ENCODE data around the gene ZNF358.

ZNF358 gene

GRCh38 chr19:7519361-7520130 lies 3.6 kb downstream of the ZNF358 start:
- no peak for DNase-seq

DNA sequence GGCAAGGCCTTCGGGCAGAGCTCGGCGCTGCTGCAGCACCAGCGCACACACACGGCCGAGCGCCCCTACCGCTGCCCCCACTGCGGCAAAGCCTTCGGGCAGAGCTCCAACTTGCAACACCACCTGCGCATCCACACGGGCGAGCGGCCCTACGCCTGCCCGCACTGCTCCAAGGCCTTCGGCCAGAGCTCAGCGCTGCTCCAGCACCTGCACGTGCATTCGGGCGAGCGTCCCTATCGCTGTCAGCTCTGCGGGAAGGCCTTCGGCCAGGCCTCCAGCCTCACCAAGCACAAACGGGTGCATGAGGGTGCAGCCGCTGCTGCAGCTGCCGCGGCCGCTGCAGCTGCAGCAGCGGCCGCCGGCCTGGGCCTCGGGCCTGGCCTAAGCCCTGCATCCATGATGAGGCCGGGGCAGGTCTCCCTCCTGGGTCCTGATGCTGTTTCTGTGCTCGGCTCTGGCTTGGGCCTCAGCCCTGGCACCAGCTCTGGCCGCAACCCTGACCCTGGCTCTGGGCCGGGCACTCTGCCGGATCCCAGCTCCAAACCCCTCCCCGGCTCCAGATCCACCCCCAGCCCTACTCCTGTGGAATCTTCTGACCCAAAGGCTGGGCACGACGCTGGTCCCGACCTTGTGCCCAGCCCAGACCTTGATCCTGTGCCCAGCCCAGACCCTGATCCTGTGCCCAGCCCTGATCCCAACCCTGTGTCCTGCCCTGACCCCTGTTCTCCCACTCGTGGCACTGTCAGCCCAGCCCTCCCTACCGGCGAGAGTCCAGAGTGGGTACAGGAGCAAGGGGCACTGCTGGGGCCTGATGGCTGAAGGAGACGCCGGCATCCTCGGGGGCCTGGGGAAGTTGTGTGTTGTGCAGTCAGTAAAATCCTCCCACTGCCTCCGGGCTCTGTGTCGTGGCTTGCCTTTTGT lies 4.5 kb downstream of the ZNF358 start:
- DNase-seq = peak in 34 of 56 donors; percentile 2 to 59 (median 28)

DNA sequence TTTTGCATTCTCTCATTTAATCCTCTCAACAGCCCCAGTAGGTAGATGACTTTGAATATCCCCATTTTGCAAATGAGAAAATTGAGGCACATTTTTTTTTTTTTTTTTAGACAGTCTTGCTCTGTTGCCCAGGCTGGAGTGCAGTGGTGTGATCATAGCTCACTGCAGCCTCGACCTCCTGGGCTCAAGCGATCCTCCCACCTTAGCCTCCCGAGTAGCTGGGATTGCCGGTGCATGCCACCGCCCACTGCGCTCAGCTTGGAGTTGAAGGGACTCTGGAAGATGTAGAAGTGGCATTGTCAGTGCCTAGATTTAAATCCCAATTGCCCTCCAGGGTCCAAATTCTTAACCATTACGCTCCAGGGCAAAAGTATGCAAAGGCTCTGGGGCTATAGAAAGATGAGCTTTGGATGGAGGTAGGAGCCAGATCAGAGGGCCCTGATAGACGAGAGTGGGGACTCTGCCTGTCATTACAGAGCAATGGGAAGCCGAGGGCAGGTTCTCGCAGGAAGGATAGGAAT lies 5.7 kb downstream of the ZNF358 start:
- no peak for DNase-seq

- DNase-seq = peak; percentile 55 to 99 (median 95)
These were observed 6.4 kb downstream of the ZNF358 start, which contains the start of gene MCOLN1 for GRCh38 chr19:7522072-7522922. MCOLN1 (plus strand) TSS chr19:7522624; CDS start chr19:7522751, 127 bp downstream.

DNA sequence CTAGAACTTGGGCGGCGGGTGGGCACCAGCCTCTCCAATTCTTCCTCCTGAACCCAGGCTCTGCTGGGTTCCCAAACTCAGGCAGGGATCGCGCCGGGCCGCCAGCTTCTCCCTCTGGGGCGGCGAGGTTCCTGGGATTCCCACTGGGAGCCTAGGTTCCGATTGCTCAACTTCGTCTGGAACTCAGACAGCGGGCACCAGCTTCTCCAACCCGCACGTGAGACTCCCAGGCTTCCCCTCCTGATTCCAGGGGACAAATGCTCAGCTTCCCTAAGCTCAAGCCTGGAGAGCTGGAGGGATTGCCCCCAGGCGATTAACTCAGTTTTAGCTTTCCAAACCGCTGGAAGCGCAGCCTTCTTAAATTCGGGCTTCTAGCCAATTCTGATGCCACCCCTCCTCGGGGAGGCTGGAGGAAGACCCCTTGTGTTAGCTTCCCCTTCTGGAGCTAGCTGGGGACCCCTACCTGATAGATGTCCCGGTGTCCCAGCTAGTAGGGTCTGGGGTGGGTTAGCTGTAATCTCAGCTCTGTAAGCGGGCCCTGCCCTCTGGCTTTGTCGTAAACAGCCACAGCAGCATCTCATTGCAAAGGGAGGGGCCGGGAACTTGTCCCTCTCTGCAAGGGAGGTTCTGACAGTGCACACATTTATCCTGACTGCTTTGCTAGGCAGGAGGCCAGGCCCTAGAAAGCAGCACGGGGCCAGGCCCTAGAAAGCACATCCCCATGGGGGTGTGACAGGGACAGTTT lies 7.2 kb downstream of the ZNF358 start:
- no peak for DNase-seq

DNA sequence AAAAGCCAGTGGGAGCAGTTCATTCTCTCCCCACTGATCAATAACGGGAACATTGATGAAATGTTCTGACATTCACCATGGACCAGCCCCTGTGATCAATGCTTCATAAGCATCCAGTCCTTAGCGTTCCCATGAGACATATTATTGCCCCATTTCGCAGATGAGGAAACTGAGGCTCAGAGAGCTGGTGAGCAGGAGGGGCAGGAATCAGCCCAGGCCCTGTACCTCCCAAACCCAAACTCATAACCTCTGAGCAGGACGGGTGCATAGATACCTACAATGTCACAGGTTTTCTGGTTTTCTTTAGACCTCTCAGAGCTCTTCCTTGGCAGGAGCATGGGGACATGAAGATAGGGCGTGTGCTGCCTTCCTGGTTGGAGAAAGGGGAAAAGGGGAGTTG lies 8.6 kb downstream of the ZNF358 start:
- DNase-seq = no peak

- no peak for DNase-seq
These were observed 9.3 kb downstream of the ZNF358 start for GRCh38 chr19:7524992-7525739.

GRCh38 chr19:7526059-7526929 lies 10.4 kb downstream of the ZNF358 start:
- DNase-seq = no peak

DNA sequence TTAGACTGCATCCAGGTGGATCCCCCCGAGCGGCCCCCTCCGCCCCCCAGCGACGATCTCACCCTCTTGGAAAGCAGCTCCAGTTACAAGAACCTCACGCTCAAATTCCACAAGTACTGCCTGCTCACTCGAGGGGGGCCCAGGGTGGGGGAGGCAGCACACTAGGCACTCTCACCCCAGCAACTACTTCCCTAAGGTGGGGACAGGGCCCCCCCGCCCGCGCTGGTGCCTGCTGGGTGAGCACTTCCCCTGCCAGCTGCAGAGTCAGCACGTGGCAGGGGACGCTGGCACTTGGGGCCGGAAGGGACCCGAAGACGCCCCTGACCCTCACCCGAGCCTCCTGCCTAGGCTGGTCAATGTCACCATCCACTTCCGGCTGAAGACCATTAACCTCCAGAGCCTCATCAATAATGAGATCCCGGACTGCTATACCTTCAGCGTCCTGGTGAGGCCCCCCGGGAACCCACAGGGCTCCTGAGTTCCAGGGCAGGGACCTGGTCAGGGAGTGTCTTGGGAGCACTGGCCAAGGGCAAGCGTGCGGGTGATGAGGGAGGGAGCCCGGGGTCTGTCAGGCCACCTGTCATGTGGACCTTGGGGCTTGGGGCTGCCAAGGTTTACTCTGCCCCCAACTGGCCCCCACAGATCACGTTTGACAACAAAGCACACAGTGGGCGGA lies 11.8 kb downstream of the ZNF358 start:
- DNase-seq = peak in 4 of 56 donors; percentile 1 to 29 (median 22)

- DNase-seq = no peak
These were observed 12.3 kb downstream of the ZNF358 start for GRCh38 chr19:7528192-7528519.

GRCh38 chr19:7528522-7529245 lies 12.8 kb downstream of the ZNF358 start:
- no peak for DNase-seq

DNA sequence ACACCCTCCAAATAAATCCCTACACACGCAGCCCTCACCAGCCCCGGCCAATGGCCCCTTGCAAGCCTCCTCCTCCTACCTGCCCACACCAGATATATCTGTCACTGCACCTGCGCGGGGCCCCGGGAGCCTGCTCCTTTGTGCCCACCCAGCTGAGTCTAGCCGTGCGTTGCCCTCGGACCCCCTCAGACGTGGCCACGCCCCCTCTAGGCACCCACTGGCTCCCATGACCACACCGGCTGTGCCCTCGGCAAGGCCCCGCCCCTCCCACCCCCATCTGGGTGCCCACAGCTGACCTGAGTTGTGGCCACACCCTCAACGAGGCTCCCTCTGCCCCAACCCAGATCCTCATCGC lies 13.3 kb downstream of the ZNF358 start:
- no peak for DNase-seq

GRCh38 chr19:7529610-7530490 lies 13.9 kb downstream of the ZNF358 start:
- DNase-seq = no peak

DNA sequence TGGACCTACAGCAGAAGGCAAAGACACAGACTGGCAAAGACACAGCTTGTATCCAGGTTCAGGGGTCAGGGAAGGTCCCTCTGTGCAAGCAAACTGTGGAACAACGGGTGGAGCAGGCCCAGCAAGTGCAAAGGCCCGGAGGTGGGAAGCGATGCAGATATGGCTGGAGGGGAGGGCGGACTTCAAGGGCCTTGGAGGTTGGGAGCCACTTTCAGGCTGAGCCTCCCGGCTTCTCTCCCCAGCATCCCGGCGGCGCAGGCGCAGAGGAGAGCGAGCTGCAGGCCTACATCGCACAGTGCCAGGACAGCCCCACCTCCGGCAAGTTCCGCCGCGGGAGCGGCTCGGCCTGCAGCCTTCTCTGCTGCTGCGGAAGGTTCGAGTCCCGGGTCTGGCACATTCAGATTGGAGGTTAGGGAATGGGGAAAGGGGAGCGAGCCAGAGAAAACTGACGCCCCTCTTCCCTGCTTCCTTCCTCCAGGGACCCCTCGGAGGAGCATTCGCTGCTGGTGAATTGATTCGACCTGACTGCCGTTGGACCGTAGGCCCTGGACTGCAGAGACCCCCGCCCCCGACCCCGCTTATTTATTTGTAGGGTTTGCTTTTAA lies 17.5 kb downstream of the ZNF358 start:
- DNase-seq = peak in 35 of 56 donors; percentile 5 to 56 (median 35)

GRCh38 chr19:7533925-7534480 lies 18.1 kb downstream of the ZNF358 start:
- DNase-seq = peak in 55 of 56 donors; percentile 20 to 92 (median 81)
